Neural cell (in vitro differentiated cells): ENCODE measurements around the gene WIPF2. TPM values are rescaled to one million over a fixed set of nuclear protein-coding genes. Genes with fewer than 3 reads are reported as not detected.

Source experiments
- H2AFZ ChIP-seq: fragments of 200-600, 300-800 bp; sonication (generic), shearing (Covaris generic); 2 replicates; pipeline ENCODE4 v1.6.0; 2014; ENCODE audit warnings: low read depth, mild to moderate bottlenecking, antibody characterized with exemption, low read length, moderate library complexity
- H3F3A ChIP-seq: fragments of 200-600 bp; shearing (Covaris generic); 2 replicates; pipeline ENCODE4 v1.6.1; 2016; ENCODE audit warnings: mild to moderate bottlenecking, moderate library complexity, mixed read lengths, antibody characterized with exemption, low read length; ENCODE audit not compliant: insufficient read depth, poor library complexity, severe bottlenecking
- H3K27ac ChIP-seq: fragments of 200-600, 300-800 bp; sonication (generic), shearing (Covaris generic); 2 replicates; pipeline ENCODE4 v1.5.1; 2014; ENCODE audit warnings: mild to moderate bottlenecking, low read length, moderate library complexity
- H3K27me3 ChIP-seq: fragments of 300-800, 200-600 bp; sonication (generic), shearing (Covaris generic); 2 replicates; pipeline ENCODE4 v1.6.0; 2014; ENCODE audit warnings: mild to moderate bottlenecking, low read depth, low read length, moderate library complexity; ENCODE audit not compliant: insufficient read depth
- H3K36me3 ChIP-seq: fragments of 300-800, 200-600 bp; sonication (generic), shearing (Covaris generic); 2 replicates; pipeline ENCODE4 v1.5.1; 2014; ENCODE audit warnings: mild to moderate bottlenecking, antibody characterized with exemption, low read length, moderate library complexity; ENCODE audit not compliant: insufficient read depth
- H3K4me2 ChIP-seq: fragments of 300-800, 200-600 bp; sonication (generic), shearing (Covaris generic); 2 replicates; pipeline ENCODE4 v1.6.0; 2014; ENCODE audit warnings: mild to moderate bottlenecking, low read length
- H3K4me3 ChIP-seq: fragments of 300-800, 200-600 bp; sonication (generic), shearing (Covaris generic); 2 replicates; pipeline ENCODE4 v1.5.1; 2014; ENCODE audit warnings: mild to moderate bottlenecking, low read length, moderate library complexity
- H3K79me2 ChIP-seq: fragments of 200-600 bp; shearing (Covaris generic); replicated peaks from 2 replicates; pipeline ENCODE4 v1.6.0; 2014; ENCODE audit warnings: mild to moderate bottlenecking, low read length, moderate library complexity; ENCODE audit not compliant: insufficient read depth
- H3K9ac ChIP-seq: fragments of 300-800, 200-600 bp; sonication (generic), shearing (Covaris generic); 2 replicates; pipeline ENCODE4 v1.6.1; 2016; ENCODE audit warnings: mild to moderate bottlenecking, low read length, mixed read lengths
- H3K9me2 ChIP-seq: fragments of 200-600 bp; shearing (Covaris generic); 2 replicates; pipeline ENCODE4 v1.6.1; 2016; ENCODE audit warnings: mild to moderate bottlenecking, low read length, mixed read lengths; ENCODE audit not compliant: insufficient read depth
- H3K9me3 ChIP-seq: fragments of 200-600, 300-800 bp; sonication (generic), shearing (Covaris generic); 2 replicates; pipeline ENCODE4 v1.6.1; 2016; ENCODE audit warnings: mild to moderate bottlenecking, mixed run types, low read length, moderate library complexity, mixed read lengths
- H4K20me1 ChIP-seq: fragments of 200-600 bp; shearing (Covaris generic); 2 replicates; pipeline ENCODE4 v1.6.1; 2016; ENCODE audit warnings: mild to moderate bottlenecking, mixed run types; ENCODE audit not compliant: insufficient read depth
- EP300 ChIP-seq: fragments of 450-650 bp; conservative IDR thresholded peaks from 2 replicates; pipeline ENCODE4 v1.6.1; 2014; ENCODE audit warnings: antibody characterized with exemption, mild to moderate bottlenecking, moderate library complexity; ENCODE audit not compliant: poor library complexity, severe bottlenecking
- EZH2 ChIP-seq: fragments of 200-600, 300-800 bp; shearing (Covaris generic), sonication (generic); IDR thresholded peaks from 2 replicates; pipeline ENCODE4 v1.6.1; 2014; ENCODE audit warnings: antibody characterized with exemption, low read length, borderline replicate concordance, mild to moderate bottlenecking; ENCODE audit not compliant: insufficient read depth, poor library complexity, severe bottlenecking
- MXI1 ChIP-seq: fragments of 450-650 bp; conservative IDR thresholded peaks from 2 replicates; pipeline ENCODE4 v1.6.1; 2014; ENCODE audit warnings: antibody characterized with exemption, mild to moderate bottlenecking; ENCODE audit not compliant: poor library complexity, severe bottlenecking
- POLR2AphosphoS5 ChIP-seq: IDR thresholded peaks from 2 replicates; pipeline ENCODE4 v1.6.1; 2012
- RAD21 ChIP-seq: fragments of 450-650 bp; conservative IDR thresholded peaks from 2 replicates; pipeline ENCODE4 v1.6.1; 2014; ENCODE audit warnings: antibody characterized with exemption, mild to moderate bottlenecking, moderate library complexity
- REST ChIP-seq: IDR thresholded peaks from 2 replicates; pipeline ENCODE4 v1.6.1; 2012; ENCODE audit warnings: borderline replicate concordance
- SMC3 ChIP-seq: fragments of 450-650 bp; conservative IDR thresholded peaks from 2 replicates; pipeline ENCODE4 v1.6.1; 2014; ENCODE audit warnings: antibody characterized with exemption, mild to moderate bottlenecking, moderate library complexity; ENCODE audit not compliant: poor library complexity
- TAF1 ChIP-seq: IDR thresholded peaks from 2 replicates; pipeline ENCODE4 v1.6.1; 2012; ENCODE audit warnings: low read depth
- polyA plus RNA-seq: library from polyadenylated mRNA; depleted of rRNA; stranded (reverse); fragments of >200 nt; gene quantifications from 2 replicates; pipeline ENCODE4 v1.2.3, GENCODE V29; 2014
- TF ChIP-seq, protein P1 (sequence below): fragments of 450-650 bp; IDR thresholded peaks from 2 replicates; pipeline ENCODE4 v1.5.1; 2014; ENCODE audit warnings: antibody characterized with exemption, mild to moderate bottlenecking, moderate library complexity; ENCODE audit not compliant: poor library complexity, severe bottlenecking

The WIPF2 gene
- polyA plus RNA-seq, 1 donor from 2014 or later, result 11.5 TPM

- H3K9me3 ChIP-seq, result no peaks in the 10 kb centered on the region
- no peaks in the 10 kb centered on the region for H3K27me3 ChIP-seq
- H3K36me3 ChIP-seq, result no peaks in the 10 kb centered on the region
- no peaks in the 10 kb centered on the region for H3K79me2 ChIP-seq
- H3F3A ChIP-seq, result no peaks in the 10 kb centered on the region
- H3K4me2 ChIP-seq, result peak overlapping the region; percentile 70
- H3K27ac ChIP-seq, result no peak overlapping the region
- no peaks in the 10 kb centered on the region for H4K20me1 ChIP-seq
- no peak for TF ChIP-seq EP300
- TF ChIP-seq, protein P1, sequence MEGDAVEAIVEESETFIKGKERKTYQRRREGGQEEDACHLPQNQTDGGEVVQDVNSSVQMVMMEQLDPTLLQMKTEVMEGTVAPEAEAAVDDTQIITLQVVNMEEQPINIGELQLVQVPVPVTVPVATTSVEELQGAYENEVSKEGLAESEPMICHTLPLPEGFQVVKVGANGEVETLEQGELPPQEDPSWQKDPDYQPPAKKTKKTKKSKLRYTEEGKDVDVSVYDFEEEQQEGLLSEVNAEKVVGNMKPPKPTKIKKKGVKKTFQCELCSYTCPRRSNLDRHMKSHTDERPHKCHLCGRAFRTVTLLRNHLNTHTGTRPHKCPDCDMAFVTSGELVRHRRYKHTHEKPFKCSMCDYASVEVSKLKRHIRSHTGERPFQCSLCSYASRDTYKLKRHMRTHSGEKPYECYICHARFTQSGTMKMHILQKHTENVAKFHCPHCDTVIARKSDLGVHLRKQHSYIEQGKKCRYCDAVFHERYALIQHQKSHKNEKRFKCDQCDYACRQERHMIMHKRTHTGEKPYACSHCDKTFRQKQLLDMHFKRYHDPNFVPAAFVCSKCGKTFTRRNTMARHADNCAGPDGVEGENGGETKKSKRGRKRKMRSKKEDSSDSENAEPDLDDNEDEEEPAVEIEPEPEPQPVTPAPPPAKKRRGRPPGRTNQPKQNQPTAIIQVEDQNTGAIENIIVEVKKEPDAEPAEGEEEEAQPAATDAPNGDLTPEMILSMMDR, result no peak
- no peak for TF ChIP-seq SMC3
- TF ChIP-seq POLR2AphosphoS5, result no peak
- TF ChIP-seq MXI1, result no peak
- TF ChIP-seq RAD21, result no peak
- no peak for TF ChIP-seq EZH2
- TF ChIP-seq REST, result no peak
- no peak for TF ChIP-seq TAF1
- no peaks in the 10 kb centered on the region for H3K9me2 ChIP-seq
- H2AFZ ChIP-seq, result no peak overlapping the region
- peak overlapping the region; percentile 75 for H3K4me3 ChIP-seq
- peak overlapping the region; percentile 73 for H3K9ac ChIP-seq
Measured at GRCh38 chr17:40309949-40310510, 90.9 kb downstream of the WIPF2 start.

GRCh38 chr17:40310882-40311391 is 91.8 kb downstream of the WIPF2 start:
- no peaks in the 10 kb centered on the region for H3K36me3 ChIP-seq
- no peaks in the 10 kb centered on the region for H3F3A ChIP-seq
- H3K27ac ChIP-seq, result no peak overlapping the region
- TF ChIP-seq EP300 (no peak), RAD21 (no peak), POLR2AphosphoS5 (no peak), REST (no peak)
- no peak overlapping the region for H3K4me2 ChIP-seq
- no peaks in the 10 kb centered on the region for H3K27me3 ChIP-seq
- no peaks in the 10 kb centered on the region for H3K79me2 ChIP-seq
- H2AFZ ChIP-seq, result no peak overlapping the region
- H3K9me2 ChIP-seq, result no peaks in the 10 kb centered on the region
- H4K20me1 ChIP-seq, result no peaks in the 10 kb centered on the region
- no peak overlapping the region for H3K9ac ChIP-seq
- no peaks in the 10 kb centered on the region for H3K9me3 ChIP-seq
- H3K4me3 ChIP-seq, result peak overlapping the region; percentile 75
